SU-DHL-6 (cell line): ENCODE results near the gene PHTF2.

Experiments
- H2AFZ ChIP-seq: fragments of 200-600 bp; sonication (generic); 2 replicates; pipeline ENCODE4 v1.6.1; 2014; ENCODE audit warnings: low read depth, mild to moderate bottlenecking, moderate library complexity, mixed read lengths, antibody characterized with exemption, low read length; ENCODE audit not compliant: severe bottlenecking
- H3F3A ChIP-seq: fragments of 200-600 bp; shearing (Covaris generic); 2 replicates; pipeline ENCODE4 v1.6.0; 2016; ENCODE audit warnings: antibody characterized with exemption, mild to moderate bottlenecking; ENCODE audit not compliant: insufficient read depth
- H3K27ac ChIP-seq: fragments of 200-600 bp; sonication (generic); 2 replicates; pipeline ENCODE4 v1.5.1; 2016; ENCODE audit warnings: low read depth, mild to moderate bottlenecking, low read length, moderate library complexity, mixed read lengths
- H3K27me3 ChIP-seq: fragments of 200-600 bp; sonication (generic), shearing (Covaris generic); 2 replicates; pipeline ENCODE4 v1.6.0; 2014; ENCODE audit warnings: mild to moderate bottlenecking, low read length
- H3K36me3 ChIP-seq: fragments of 200-600 bp; sonication (generic); 2 replicates; pipeline ENCODE4 v1.6.1; 2014; ENCODE audit warnings: mild to moderate bottlenecking, low read length, mixed read lengths
- H3K4me2 ChIP-seq: fragments of 300-600, 200-600 bp; shearing (Covaris generic), sonication (generic); 2 replicates; pipeline ENCODE4 v1.6.0; 2014; ENCODE audit warnings: low read length, low read depth, mild to moderate bottlenecking; ENCODE audit not compliant: poor library complexity, severe bottlenecking
- H3K4me3 ChIP-seq: fragments of 200-600 bp; sonication (generic); 2 replicates; pipeline ENCODE4 v1.5.1; 2014; ENCODE audit warnings: antibody characterized with exemption, low read length, mild to moderate bottlenecking, mixed read lengths; ENCODE audit not compliant: insufficient read depth, poor library complexity, severe bottlenecking
- H3K79me2 ChIP-seq: fragments of 200-600 bp; sonication (generic); 2 replicates; pipeline ENCODE4 v1.6.1; 2014; ENCODE audit warnings: mild to moderate bottlenecking, low read length, moderate library complexity; ENCODE audit not compliant: insufficient read depth
- H3K9ac ChIP-seq: fragments of 200-600 bp; sonication (generic); 2 replicates; pipeline ENCODE4 v1.7.0; 2014; ENCODE audit warnings: mild to moderate bottlenecking, low read length
- H3K9me2 ChIP-seq: fragments of 200-600 bp; sonication (generic); replicated peaks from 2 replicates; pipeline ENCODE4 v1.6.1; 2014; ENCODE audit warnings: low read length; ENCODE audit not compliant: insufficient read depth
- H3K9me3 ChIP-seq: fragments of 200-600 bp; sonication (generic); 2 replicates; pipeline ENCODE4 v1.6.1; 2014; ENCODE audit warnings: low read length, mixed read lengths; ENCODE audit not compliant: insufficient read depth
- H4K20me1 ChIP-seq: fragments of 200-600 bp; sonication (generic); 2 replicates; pipeline ENCODE4 v1.6.1; 2014; ENCODE audit warnings: low read depth, mild to moderate bottlenecking, antibody characterized with exemption, low read length, moderate library complexity, mixed read lengths
- CTCF ChIP-seq: fragments of 200-600 bp; sonication (generic); IDR thresholded peaks from one replicate; pipeline ENCODE4 v1.5.1; 2017; ENCODE audit warnings: antibody characterized with exemption, mild to moderate bottlenecking, low read length, moderate library complexity; ENCODE audit not compliant: insufficient read depth, poor library complexity, severe bottlenecking
- EZH2phosphoT487 ChIP-seq: fragments of 200-600 bp; sonication (generic), shearing (Covaris generic); conservative IDR thresholded peaks from 2 replicates; pipeline ENCODE4 v1.6.1; 2018; ENCODE audit warnings: mild to moderate bottlenecking, antibody characterized with exemption, low read length, moderate library complexity, mixed read lengths

The PHTF2 gene

GRCh38 chr7:77893813-77894212, 95.2 kb downstream of the PHTF2 start:
- TF ChIP-seq EZH2phosphoT487 = no peak
- no peak for TF ChIP-seq CTCF
- Histone ChIP-seq H4K20me1 (no peaks in the 10 kb centered on the region), H3K9ac (peak overlapping the region; percentile 42), H3K27ac (peak overlapping the region; percentile 99), H3K4me2 (peak overlapping the region; percentile 55), H3K9me2 (no peaks in the 10 kb centered on the region), H3K27me3 (no peaks in the 10 kb centered on the region), H3K36me3 (peaks cover 6% of the 10 kb centered on the region; the same call in 1 of the 2 replicates), H3K4me3 (peak overlapping the region; percentile 30), H3K9me3 (no peaks in the 10 kb centered on the region), H2AFZ (no peak overlapping the region), H3F3A (peaks cover 61% of the 10 kb centered on the region), H3K79me2 (peaks cover 94% of the 10 kb centered on the region)

GRCh38 chr7:77894574-77895091, 96.1 kb downstream of the PHTF2 start:
- Histone ChIP-seq H3K9me2 (no peaks in the 10 kb centered on the region), H3K36me3 (peaks cover 6% of the 10 kb centered on the region; the same call in 1 of the 2 replicates), H3K9me3 (no peaks in the 10 kb centered on the region), H4K20me1 (no peaks in the 10 kb centered on the region), H3K27me3 (no peaks in the 10 kb centered on the region), H3K4me3 (peak overlapping the region; percentile 30), H3K79me2 (peaks cover 94% of the 10 kb centered on the region), H3K4me2 (peak overlapping the region; percentile 55), H3K27ac (peak overlapping the region; percentile 99), H3F3A (peaks cover 62% of the 10 kb centered on the region), H3K9ac (peak overlapping the region; percentile 42), H2AFZ (no peak overlapping the region)
- no peak for TF ChIP-seq CTCF
- no peak for TF ChIP-seq EZH2phosphoT487

- H3K9me2 ChIP-seq = no peaks in the 10 kb centered on the region
- TF ChIP-seq CTCF = no peak
- H3K79me2 ChIP-seq = peaks cover 95% of the 10 kb centered on the region
- no peaks in the 10 kb centered on the region for H3K9me3 ChIP-seq
- peak overlapping the region; percentile 55 for H3K4me2 ChIP-seq
- H4K20me1 ChIP-seq = no peaks in the 10 kb centered on the region
- H3K27ac ChIP-seq = peak overlapping the region; percentile 99
- H3K36me3 ChIP-seq = peaks cover 12% of the 10 kb centered on the region
- no peaks in the 10 kb centered on the region for H3K27me3 ChIP-seq
- H3F3A ChIP-seq = peaks cover 67% of the 10 kb centered on the region
- 0 out of 2 replicates have a peak overlapping the region, but pooled peaks have one; percentile 0 for H3K9ac ChIP-seq
- H3K4me3 ChIP-seq = no peak overlapping the region
- H2AFZ ChIP-seq = no peak overlapping the region
Observed at GRCh38 chr7:77895905-77896304, 97.3 kb downstream of the PHTF2 start.
